Femur (tissue), 1 donor: Measurements from ENCODE around the gene KRTAP23-1.

Source experiments
- DNase-seq: peaks from one replicate; pipeline ENCODE4 v3.0.0-alpha.2; 2017

The KRTAP23-1 gene, protein sequence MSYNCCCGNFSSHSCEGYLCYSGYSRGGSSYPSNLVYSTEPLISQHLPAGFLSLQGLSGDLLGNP

DNA sequence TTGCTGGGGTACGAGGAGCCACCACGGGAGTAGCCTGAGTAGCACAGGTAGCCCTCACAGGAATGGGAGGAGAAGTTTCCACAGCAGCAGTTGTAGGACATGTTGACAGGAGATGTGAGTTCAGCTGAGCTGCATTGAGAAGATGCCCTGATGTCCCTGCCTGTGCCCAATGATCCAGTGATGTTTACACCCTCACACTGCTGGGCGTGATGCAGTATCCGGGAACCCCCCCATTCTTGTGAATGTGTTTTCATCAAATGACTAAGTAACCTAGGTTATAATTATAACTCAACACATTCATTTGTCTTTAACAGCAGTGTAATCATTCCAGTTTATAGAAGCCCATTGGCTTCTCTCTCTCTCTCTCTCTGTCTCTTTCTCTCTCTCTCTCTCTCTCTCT lies at the start of gene KRTAP23-1:
TSS of gene KRTAP23-1 (minus strand) at position 101 of the 400 bp plus-strand sequence. CDS start at position 101, 0 bp downstream.
- DNase-seq = no peak

DNA sequence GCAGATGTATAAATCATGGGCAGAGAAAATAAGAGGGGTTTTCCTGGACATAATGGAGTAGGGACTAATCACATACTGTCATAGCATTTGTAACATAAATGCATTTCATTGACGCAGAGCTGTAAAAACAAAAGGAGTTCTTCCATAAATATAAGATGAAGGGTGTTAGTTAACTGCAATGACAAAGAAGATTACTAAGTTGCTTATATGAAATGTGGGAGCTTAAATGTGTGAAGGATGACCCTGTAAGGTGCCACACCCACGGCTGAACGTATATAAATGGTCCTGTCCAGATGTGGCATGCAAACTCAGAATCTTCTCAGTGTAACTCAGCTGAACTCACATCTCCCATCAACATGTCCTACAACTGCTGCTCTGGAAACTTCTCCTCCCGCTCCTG lies 47.3 kb upstream of the KRTAP23-1 start, which contains the start of gene KRTAP13-1:
TSS of gene KRTAP13-1 (plus strand) at position 301 of the 400 bp plus-strand sequence. CDS start at position 357, 56 bp downstream.
- DNase-seq = no peak

DNA sequence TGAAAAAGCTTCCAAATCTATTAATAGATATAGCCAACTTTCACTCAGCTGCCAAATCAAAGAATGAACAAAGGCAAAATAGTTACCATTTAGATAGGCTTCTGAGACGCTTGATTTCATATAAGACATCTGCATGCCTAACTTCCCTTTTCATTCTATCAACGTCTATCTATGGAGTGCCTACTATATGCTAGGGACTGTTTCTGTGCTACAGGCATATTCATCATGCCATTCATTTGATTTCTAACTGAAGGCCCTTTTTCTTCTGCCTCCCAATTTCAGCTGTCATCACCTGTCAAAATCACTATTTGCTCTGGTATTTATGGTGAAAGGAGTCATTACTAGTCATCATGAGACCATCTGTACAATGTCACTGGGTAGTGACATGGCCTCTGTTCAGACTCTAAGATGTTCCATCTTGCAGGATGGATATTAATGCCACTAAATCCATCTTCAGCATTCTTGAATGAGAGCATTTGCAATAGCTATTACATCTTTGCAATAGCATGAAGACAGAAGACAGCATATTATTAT lies 43.2 kb upstream of the KRTAP23-1 start:
- no peak for DNase-seq

DNA sequence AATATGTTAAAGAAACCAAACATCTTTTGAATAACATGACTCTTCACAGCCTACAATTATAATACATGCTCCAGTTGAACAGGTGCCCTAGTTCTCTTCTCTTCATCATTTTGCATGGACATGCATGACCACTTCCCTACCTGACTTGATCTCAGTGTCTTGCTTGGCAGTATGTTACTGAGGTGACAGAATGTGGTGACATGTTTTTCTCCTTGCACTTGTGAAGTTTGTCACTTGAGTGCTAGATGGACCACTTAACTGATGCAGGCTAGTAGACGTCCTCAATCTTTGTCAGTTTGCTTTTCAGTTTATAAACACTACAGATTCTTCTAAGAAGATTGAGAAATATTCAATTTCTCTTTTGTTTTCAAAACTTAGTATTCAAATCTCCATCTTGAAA lies 33.8 kb upstream of the KRTAP23-1 start:
- DNase-seq = no peak

DNA sequence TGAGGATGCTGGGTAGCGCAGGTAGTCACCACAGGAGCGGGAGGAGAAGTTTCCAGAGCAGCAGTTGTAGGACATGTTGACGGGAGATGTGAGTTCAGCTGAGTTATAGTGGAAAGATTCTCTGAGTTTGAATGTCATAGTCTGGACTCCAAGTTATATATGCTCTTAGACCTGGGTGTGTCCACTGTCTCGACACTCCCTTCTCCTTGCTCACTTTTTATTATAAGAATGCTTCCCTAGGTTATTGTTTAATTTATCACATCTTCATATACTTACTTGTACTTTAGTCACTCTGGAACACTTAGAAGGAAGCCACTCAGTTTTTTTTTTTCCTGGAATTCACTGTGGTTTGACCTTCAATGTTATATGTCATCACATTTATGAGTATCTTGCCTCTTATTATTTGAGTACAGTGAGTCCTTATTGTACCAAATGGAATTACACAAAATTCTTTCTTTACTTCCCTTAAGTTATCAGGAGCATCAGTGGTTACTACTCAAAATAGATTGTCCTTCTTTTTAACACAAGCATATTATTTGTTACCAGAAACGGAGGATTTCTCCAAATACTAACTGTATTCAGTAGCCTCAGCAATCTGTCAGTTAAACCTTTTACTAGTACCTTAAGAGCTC lies 23.8 kb upstream of the KRTAP23-1 start, which contains the start of gene KRTAP13-2:
TSS of gene KRTAP13-2 (minus strand) at position 133 of the 632 bp plus-strand sequence. CDS start at position 75, 58 bp downstream.
- DNase-seq = no peak

DNA sequence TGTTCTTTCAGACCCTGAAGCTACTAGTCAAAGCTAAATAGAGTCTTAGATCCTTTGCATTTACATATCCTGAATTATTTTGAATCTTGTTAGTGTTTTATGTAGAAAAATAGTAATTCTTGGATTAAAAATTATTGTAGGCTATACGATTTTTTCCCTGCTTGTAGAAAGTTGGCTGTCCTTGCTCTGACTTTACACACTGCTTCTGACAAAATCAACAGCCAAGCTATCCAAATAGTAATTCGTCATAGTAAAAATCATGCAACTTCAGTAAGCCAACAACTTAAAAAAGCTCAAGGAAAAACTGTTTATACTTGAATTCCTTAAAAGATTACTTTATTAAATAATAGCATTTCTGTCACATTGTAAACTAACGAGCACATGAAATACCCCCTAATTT lies 7.5 kb upstream of the KRTAP23-1 start:
- no peak for DNase-seq

DNA sequence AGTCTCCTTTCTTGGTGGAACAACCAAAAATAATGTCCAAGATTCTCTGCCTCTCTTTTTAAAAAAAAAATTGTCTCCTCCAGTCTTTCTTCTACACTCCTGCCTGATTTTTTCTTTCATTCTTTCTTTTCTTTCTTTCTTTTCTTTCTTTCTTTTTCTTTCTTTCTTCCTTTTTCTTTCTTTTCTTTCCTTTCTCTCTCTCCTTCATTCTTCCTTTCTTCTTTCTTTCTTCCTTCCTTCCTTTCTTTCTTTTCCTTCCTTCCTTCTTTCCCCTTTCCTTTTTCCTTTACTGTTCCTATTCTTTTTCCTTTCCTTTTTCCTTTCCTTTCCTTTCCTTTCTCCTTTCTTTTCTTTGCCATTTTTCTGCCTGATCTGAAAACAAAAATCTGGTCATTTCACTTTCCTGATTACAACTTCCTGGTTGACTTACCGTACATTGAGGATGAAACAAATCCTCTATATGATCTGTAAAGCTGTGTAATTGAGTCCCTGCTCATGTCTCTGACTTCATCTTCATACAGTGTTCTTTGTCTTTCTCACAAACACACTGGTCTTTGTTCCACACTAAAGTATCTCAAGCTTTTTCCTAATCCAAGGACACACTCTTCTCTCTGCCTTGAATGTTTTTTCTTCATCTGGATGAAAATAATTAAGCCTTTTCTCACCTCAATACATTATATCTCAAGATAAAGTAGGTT lies 6.1 kb upstream of the KRTAP23-1 start:
- no peak for DNase-seq

DNA sequence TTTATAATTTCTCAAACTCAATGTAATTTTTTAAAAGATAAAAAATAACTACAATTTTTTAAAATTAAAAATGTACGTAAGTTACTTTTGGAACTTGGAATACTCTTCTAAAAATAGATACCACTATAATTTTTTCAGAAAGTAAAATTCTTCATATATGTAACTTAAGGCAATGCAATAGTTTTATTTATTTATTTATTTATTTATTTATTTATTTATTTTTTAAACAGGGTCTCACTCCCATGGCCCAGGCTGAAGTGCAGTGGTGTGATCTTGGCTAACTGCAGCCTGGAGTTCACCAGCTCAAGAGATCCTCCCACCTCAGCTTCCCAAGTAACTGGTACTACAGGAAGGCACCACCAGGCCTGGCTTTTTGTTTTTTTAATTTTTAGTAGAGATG lies 3.1 kb upstream of the KRTAP23-1 start:
- no peak for DNase-seq

DNA sequence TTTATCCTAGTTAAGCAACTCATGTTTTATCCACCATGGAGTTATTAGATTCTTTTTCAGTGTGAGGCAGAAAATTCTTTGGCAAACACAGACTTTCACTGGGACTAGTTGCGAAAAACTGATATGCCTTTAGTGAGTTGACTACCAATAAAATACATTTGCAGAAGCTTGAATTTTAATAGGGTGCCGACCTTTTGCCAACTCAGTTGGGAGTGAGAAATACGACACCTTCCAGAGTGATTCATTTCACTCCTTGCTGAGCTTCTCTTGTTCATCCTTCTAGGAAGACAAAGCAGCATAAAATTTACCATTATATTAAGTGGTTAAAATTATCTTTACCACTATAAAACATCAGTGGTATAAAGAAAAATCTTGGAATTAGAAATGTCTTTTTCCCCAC lies 1.2 kb upstream of the KRTAP23-1 start:
- DNase-seq = no peak

DNA sequence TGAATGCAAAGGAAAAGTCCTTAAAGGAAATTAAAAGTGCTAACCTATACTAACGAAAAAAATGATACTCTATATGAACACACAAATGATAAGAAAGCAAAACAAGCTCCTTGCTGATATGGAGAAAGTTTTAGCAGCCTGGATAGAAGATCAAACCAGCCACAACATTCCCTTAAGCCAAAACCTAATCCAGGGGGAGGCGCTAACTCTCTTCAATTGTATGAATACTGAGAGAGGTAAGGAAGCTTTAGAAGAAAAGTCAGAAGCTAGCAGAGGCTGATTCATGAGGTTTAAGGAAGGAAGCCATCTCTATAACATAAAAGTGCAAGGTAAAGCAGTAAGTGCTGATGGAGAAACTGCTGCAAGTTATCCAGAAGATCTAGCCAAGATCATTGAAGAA lies 3.4 kb downstream of the KRTAP23-1 start:
- DNase-seq = no peak

DNA sequence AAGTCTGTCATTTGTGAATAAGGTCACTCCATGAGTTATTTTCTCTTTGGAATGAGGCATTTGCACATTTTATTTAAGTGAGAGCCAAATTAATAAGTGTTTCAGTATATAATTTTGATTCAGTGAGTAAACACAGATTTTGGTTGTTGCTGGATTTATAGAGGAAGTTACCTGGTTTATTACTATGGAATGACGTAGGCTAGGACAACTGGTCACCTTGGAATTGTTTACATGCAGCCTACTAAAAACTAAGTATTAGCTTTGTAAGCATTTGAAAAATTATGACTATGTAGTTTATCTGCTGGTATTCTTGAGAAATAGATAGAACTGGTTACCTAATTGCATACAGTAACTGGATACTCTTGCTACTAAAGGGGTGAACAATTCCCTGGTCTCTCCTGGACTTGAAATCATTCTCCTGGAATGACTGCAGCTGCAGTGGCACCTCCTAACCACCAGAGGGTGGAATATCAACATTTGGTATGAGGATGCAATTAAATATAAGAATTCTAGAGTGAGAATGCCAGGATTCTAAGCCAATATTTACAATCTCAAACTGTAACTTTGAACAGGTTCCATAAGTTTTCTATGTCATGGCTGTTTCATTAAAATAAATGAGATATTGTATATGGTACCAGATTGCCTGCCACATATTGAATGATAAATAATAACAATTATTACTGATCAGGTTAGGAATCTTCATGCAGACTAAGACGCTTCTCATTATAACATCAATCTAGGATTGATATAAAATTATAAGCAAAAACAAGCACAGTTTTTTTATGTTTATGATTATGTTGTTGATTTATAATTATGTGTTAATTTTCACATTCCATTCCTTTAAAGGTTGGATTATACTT lies 7.5 kb downstream of the KRTAP23-1 start:
- DNase-seq = no peak

DNA sequence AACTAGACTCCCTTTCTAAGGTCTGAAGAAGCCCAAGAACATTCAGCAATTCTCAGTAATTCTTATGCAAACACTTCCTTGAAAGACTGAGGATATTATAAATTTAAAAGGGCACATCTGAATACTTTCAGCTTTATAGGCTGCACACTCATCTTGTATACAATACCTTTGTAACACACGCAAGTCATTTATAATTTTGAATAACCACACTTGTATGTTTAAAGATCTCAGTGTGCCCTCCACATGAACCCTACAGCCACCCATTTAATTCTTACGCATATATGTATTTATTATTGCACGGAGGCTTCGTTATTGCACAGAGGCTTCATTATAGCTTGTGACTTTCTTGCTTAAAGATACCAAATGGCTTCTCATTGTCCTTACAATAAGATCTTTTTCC lies 9.7 kb downstream of the KRTAP23-1 start:
- DNase-seq = no peak

DNA sequence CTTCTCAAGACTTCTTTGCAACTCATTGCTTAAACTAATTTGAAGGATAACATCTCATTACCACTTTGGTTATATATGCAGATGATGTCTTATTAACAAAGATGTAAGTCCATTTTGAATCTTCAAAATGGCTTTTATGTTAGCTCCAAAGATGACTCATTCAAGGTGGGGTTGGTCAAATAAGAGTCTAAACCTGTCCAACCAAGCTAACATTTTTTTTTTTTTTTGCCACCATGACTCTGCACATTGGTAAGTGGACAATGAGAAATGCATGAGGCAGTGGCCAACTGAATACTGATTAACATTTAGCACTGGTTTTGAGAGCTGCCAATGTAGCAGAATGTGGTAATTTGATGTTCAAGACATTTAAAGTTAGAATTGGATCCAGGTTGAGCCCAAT lies 10.6 kb downstream of the KRTAP23-1 start:
- no peak for DNase-seq

DNA sequence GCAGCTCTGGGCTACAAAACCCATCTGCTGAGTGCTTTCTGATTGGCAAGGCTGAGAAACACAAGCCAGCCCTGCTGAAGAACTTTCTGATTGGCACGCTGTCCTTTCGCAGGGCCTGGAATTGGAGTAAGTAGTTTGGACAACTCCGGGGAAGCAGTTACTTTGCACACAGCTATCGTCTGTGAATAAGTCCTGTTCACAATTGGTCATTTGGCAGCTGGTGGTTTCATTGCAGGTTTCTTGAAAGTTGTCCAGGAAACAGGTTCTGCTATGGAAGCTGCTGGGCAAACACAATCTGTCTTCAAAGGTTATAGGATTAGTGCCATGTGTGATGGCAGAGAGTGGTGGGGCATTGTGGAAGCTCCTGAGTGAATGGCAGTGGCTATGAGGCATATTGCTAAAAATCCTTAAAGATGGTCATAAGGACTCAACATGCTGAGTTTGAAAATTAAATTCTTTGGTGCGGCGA lies 11.1 kb downstream of the KRTAP23-1 start, which contains the start of gene KRTAP27-1:
TSS of gene KRTAP27-1 (minus strand) at position 419 of the 469 bp plus-strand sequence. CDS start at position 393, 26 bp downstream.
- no peak for DNase-seq

DNA sequence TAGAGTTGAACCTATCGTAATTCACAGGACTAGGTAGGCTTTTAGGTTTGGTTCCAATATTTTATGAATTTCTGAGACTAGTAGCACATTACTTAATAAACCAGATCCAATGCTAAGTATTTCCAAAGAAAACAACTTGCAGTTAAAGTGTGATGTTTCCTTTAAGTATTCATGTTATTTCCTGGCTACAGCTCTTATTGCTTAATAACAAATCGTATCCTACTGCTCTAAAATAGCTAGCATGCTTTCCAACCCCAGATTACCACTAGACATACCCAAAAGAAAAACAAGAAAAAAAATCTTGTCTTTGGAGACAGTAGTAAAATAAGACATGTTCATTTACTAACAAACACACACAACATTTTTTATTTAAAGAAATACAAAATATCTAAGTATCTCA lies 11.8 kb downstream of the KRTAP23-1 start:
- no peak for DNase-seq

DNA sequence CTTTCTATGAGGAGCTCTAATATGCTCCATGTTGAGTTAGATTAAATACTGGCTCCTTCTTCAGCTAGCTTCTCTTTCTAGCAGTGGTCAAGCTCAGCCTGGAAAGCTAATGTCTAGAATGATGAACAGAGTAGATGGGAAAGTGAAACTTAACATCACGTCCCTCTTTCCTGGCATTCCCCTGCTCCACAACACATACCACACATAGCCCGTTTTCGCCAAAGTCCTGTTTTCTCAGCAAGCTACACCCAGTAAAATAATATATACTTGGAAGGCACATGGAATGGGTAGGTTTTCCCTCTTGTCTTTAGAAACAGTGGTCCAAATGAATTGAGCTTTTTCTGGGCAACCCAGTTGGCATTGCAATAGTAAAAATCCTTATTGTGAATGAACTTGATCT lies 14.7 kb downstream of the KRTAP23-1 start:
- no peak for DNase-seq

DNA sequence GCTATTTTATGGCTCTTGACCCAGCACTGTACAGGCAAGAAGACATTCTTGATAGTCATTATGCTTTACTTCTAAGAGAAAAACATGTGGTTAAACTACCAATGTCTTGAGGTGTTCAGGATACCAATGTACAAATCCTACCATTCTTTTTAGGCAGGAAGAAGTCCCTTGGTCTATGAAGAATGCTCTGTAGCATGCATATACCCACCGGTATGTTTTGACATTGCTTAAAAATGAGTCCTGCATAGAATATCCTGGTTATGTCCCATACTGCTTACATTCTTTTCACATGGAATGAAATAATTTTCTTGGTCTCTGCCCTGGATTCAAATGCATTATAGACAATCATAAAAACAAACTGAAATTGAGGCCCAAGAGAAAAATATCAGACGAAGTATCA lies 15.7 kb downstream of the KRTAP23-1 start:
- no peak for DNase-seq

DNA sequence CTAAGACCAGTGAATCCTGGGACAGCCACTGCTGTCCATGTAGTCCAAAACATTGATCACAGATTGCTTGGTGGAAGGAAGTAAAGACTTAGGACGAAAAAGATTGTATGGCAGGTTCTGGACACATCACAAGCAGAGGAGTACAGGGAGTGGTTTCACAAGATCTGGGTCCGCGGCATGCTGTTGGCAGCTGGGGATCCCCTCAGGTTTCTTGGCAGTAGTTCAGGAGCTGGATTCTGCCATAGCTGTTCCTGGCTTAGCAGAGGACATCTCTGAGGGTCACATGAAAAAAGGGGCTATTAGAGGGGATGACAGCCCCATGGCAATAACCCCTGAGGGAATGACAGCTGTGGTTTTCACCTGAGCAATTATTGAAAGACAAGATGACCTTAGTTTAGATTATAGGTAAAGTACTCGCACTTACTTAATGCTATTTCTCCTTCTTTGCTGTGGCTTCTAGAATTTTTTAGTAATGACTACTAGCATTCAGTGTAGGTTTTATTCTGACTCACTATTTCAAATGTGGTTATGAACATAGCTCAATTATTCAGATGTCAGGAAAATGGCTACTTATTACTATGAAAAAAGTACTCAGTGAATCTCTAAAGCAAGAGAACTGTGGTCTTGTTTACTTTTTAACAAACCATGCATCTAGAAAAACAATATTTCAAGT lies 19.1 kb downstream of the KRTAP23-1 start:
- no peak for DNase-seq

DNA sequence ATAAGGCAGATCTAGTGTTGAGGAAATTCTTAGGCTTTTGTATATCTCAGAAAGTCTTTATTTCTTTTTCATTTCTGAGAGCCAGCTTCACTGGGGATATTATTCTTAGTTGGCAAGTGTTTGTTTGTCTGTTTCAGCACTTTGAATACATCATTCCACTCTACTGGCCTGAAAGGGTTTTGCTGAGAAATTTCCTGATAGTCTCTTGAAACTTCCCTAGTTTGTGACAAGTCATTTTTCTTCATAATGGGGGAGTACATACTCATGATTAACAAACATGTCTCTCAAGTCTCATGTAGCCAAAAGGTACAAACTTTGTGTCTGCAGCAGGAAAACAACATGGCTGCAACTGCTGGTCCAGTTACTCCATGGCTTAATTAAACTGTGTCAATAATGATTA lies 22.0 kb downstream of the KRTAP23-1 start:
- DNase-seq = no peak

DNA sequence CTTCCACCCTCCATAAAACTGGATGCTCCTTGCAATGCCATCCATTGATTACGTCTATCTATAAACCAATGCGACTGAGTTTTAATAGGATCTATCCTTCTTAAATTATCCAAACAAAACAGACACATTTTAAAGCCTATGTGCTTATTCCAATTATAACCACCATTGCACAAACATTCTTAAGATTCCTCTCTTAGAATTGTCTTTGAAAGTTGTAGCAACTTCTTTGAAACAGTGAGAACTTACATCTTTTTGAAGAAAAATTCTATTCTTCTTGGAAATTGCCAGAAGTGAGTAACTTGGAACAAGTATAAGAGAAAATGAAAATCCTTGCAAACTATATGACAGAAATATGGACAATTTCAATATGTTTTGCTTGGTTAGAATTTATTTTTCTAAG lies 28.2 kb downstream of the KRTAP23-1 start, which contains the start of gene KRTAP26-1:
TSS of gene KRTAP26-1 (minus strand) at position 101 of the 400 bp plus-strand sequence. CDS start 280 bp downstream, outside the sequence.
- DNase-seq = no peak

DNA sequence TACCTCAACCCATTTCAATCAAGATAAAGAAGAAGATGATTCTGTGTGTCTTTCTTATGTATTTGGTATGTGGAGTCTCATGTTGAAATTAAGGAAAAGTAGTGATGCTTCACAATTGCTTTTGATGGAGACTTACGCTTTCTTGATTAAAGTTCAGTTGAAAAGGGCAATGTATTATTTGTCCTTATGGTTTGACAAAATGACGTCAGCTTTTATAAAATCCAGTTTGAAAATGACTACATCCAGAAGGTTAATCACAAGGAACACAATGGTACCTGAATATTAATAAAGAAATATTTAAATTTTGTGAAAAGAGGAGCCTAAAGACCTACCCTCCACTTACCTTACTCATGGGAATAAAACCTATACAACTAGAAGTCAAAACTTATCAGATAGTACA lies 32.7 kb downstream of the KRTAP23-1 start:
- no peak for DNase-seq

DNA sequence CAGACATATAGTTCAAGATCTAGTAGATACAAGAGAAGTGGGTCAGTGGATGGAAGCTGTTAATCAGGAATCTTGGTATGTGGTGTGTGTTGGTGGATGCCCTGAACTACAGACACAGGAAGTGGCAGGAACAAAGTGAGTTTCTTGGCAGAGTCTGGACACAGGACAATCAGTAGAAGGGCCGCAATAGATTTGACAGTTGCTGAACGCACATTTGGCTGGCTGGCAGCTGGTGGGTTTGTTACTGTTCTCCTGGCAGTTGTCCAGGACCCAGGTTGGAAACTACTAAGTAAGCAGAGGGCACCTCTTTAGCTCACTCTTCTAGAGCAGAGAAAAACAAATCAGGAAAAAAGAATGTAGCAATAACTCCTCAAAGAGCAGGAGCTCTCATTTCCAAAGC lies 41.5 kb downstream of the KRTAP23-1 start:
- DNase-seq = peak; percentile 29
